Activated CD4-positive, CD25-positive, alpha-beta regulatory T cell (primary cell): ENCODE data around the gene NOSIP.
A peak's percentile ranks its signal among the peaks of the same experiment; 100 is the strongest.

ENCODE experiments used
- DNase-seq, 4 experiments: peaks; one replicate each; lab custom pipeline; 2025; lab: John Stamatoyannopoulos, UW

NOSIP gene

GRCh38 chr19:49546825-49547565 lies 33.4 kb downstream of the NOSIP start:
- peak; percentile 23 to 34 (median 30) for DNase-seq

GRCh38 chr19:49544154-49544553 lies 36.2 kb downstream of the NOSIP start:
- DNase-seq, result no peak

- no peak for DNase-seq
Measured at GRCh38 chr19:49543032-49543431, 37.3 kb downstream of the NOSIP start.

- DNase-seq, result no peak
Measured at GRCh38 chr19:49542446-49542845, 37.9 kb downstream of the NOSIP start.

GRCh38 chr19:49541914-49542313 lies 38.4 kb downstream of the NOSIP start:
- DNase-seq, result no peak

- no peak for DNase-seq
Measured at GRCh38 chr19:49539192-49539952, 41.0 kb downstream of the NOSIP start.

GRCh38 chr19:49538643-49539042 lies 41.7 kb downstream of the NOSIP start:
- no peak for DNase-seq

- no peak for DNase-seq
Measured at GRCh38 chr19:49536921-49537462, 43.4 kb downstream of the NOSIP start.

GRCh38 chr19:49534632-49535385 lies 45.5 kb downstream of the NOSIP start:
- DNase-seq, result no peak

- peak; percentile 71 to 79 (median 76) for DNase-seq
Measured at GRCh38 chr19:49533551-49534488, 46.5 kb downstream of the NOSIP start.

- DNase-seq, result no peak
Measured at GRCh38 chr19:49530708-49531107, 49.6 kb downstream of the NOSIP start.

- DNase-seq, result no peak
Measured at GRCh38 chr19:49528211-49528771, 52.1 kb downstream of the NOSIP start.

- no peak for DNase-seq
Measured at GRCh38 chr19:49524812-49525455, 55.4 kb downstream of the NOSIP start.

GRCh38 chr19:49520705-49521319 lies 59.5 kb downstream of the NOSIP start:
- no peak for DNase-seq

GRCh38 chr19:49518033-49518432 lies 62.3 kb downstream of the NOSIP start:
- DNase-seq, result no peak

GRCh38 chr19:49515767-49516166 lies 64.6 kb downstream of the NOSIP start:
- DNase-seq, result no peak

GRCh38 chr19:49514151-49514550 lies 66.2 kb downstream of the NOSIP start:
- no peak for DNase-seq

- DNase-seq, result no peak
Measured at GRCh38 chr19:49513746-49514118, 66.6 kb downstream of the NOSIP start.

GRCh38 chr19:49512970-49513745 lies 67.2 kb downstream of the NOSIP start:
- no peak for DNase-seq
